Esophagus squamous epithelium (tissue), 4 donors: ENCODE measurements around the gene BLTP3A.

Experiments used
- POLR2A ChIP-seq, 4 donors: fragments of 450-650 bp; IDR thresholded peaks; one replicate each; pipeline ENCODE4 v1.6.1; 2017; ENCODE audit warnings: antibody characterized with exemption in 4 of 4, mild to moderate bottlenecking in 4 of 4, moderate library complexity in 3 of 4
- TF ChIP-seq, protein P1 (sequence below), 6 experiments: fragments of 450-650 bp in 4 of 6; fragments of 200-600 bp in 2 of 6; sonication (generic) in 2 of 6; IDR thresholded peaks; one replicate each; pipeline ENCODE4 v1.5.1; 2016 to 2019; ENCODE audit warnings: antibody characterized with exemption in 6 of 6, mild to moderate bottlenecking in 4 of 6, moderate library complexity in 4 of 6

DNA sequence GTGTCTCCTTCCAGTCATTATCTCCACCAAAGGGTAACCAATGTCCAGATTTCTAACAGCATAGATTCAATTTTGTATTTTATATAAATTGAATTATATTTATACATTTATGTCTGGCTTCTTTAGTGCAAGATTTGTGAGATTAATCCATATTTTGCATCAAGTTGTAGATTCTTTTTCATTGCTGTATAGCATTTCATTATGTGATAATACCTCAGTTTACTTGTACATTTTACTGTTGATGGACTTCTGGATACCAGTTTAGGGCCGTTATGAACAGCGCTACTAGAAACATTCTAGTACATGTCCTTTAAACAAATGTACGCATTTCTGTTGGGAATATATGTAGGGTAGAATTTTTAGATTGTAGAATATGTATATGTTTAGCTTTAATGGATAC lies 6.2 kb downstream of the BLTP3A start:
- TF ChIP-seq, protein P1, sequence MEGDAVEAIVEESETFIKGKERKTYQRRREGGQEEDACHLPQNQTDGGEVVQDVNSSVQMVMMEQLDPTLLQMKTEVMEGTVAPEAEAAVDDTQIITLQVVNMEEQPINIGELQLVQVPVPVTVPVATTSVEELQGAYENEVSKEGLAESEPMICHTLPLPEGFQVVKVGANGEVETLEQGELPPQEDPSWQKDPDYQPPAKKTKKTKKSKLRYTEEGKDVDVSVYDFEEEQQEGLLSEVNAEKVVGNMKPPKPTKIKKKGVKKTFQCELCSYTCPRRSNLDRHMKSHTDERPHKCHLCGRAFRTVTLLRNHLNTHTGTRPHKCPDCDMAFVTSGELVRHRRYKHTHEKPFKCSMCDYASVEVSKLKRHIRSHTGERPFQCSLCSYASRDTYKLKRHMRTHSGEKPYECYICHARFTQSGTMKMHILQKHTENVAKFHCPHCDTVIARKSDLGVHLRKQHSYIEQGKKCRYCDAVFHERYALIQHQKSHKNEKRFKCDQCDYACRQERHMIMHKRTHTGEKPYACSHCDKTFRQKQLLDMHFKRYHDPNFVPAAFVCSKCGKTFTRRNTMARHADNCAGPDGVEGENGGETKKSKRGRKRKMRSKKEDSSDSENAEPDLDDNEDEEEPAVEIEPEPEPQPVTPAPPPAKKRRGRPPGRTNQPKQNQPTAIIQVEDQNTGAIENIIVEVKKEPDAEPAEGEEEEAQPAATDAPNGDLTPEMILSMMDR (IDR thresholded peaks at IDR 0.05), result no peak
- no peak for TF ChIP-seq POLR2A (IDR thresholded peaks at IDR 0.05)
